Skeletal muscle satellite cell (primary cell): Measurements from ENCODE around the gene ERBB2.

Source experiments
- H3K27me3 ChIP-seq: 2 replicates; pipeline ENCODE4 v1.7.0; 2013; ENCODE audit warnings: low read length; ENCODE audit not compliant: control insufficient read depth, insufficient read depth
- H3K36me3 ChIP-seq: 2 replicates; pipeline ENCODE4 v1.7.0; 2013; ENCODE audit warnings: mild to moderate bottlenecking, control low read depth, low read length; ENCODE audit not compliant: insufficient read depth
- H3K4me1 ChIP-seq: 2 replicates; pipeline ENCODE4 v1.7.0; 2013; ENCODE audit warnings: low read length; ENCODE audit not compliant: control insufficient read depth, insufficient read depth
- H3K4me2 ChIP-seq: 2 replicates; pipeline ENCODE4 v1.7.0; 2013; ENCODE audit warnings: mild to moderate bottlenecking, low read length
- H3K4me3 ChIP-seq: 2 replicates; pipeline ENCODE4 v1.7.0; 2013; ENCODE audit warnings: low read length
- H3K9ac ChIP-seq: 2 replicates; pipeline ENCODE4 v1.7.0; 2013; ENCODE audit warnings: mild to moderate bottlenecking, low read depth, low read length, moderate library complexity
- H3K9me3 ChIP-seq: replicated peaks from 2 replicates; pipeline ENCODE4 v1.7.0; 2013; ENCODE audit warnings: mild to moderate bottlenecking, control low read depth, low read length

The ERBB2 gene

GRCh38 chr17:39675390-39676082 lies 24.3 kb upstream of the ERBB2 start:
- Histone ChIP-seq H3K36me3 (no peaks in the 10 kb centered on the region), H3K4me1 (no peaks in the 10 kb centered on the region), H3K9me3 (no peaks in the 10 kb centered on the region), H3K9ac (no peak overlapping the region), H3K4me2 (no peak overlapping the region), H3K27me3 (peaks cover 16% of the 10 kb centered on the region), H3K4me3 (no peak overlapping the region)

DNA sequence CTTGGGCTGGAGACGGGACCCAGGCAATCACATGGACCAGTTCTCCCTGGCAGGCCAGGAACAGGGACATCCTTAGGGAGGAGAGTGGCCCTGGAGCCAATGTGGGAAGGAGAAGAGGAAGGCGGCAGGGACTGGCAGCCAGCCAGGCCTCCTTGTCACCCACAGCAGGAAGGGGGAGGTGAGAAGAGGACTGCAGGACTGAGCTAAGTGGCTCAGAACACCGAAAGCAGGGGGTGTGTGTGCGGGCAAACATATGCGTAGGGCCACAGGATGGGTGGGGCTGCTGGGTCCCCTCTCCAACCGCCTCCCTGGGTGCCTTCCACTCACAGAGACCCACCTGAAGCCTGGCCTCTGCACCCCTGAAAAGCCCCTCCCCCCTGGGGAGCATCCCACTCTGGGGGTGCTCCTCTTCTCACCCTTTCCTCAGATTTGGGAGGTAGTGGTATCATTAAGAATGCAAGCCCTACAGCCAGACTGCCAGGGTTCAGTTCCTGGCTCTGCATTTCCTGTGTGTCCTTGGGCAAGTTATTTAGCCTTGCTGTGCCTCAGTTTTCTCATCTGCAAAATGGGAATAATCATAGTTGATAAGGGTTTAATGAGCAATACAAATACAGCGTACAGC lies 23.6 kb upstream of the ERBB2 start:
- Histone ChIP-seq H3K9me3 (no peaks in the 10 kb centered on the region), H3K4me3 (no peak overlapping the region), H3K27me3 (peaks cover 8% of the 10 kb centered on the region), H3K4me1 (no peaks in the 10 kb centered on the region), H3K36me3 (no peaks in the 10 kb centered on the region), H3K9ac (no peak overlapping the region), H3K4me2 (no peak overlapping the region)

- Histone ChIP-seq H3K4me2 (no peak overlapping the region), H3K4me1 (no peaks in the 10 kb centered on the region), H3K9me3 (no peaks in the 10 kb centered on the region), H3K36me3 (no peaks in the 10 kb centered on the region), H3K4me3 (no peak overlapping the region), H3K9ac (no peak overlapping the region), H3K27me3 (peaks cover under 1% of the 10 kb centered on the region)
Measured at GRCh38 chr17:39677072-39677471, 22.8 kb upstream of the ERBB2 start.

GRCh38 chr17:39677542-39678339 lies 22.1 kb upstream of the ERBB2 start:
- H3K4me3 ChIP-seq: no peak overlapping the region
- H3K9me3 ChIP-seq: no peaks in the 10 kb centered on the region
- no peaks in the 10 kb centered on the region for H3K4me1 ChIP-seq
- H3K9ac ChIP-seq: no peak overlapping the region
- no peaks in the 10 kb centered on the region for H3K36me3 ChIP-seq
- H3K4me2 ChIP-seq: no peak overlapping the region
- H3K27me3 ChIP-seq: no peaks in the 10 kb centered on the region

GRCh38 chr17:39678340-39679116 lies 21.3 kb upstream of the ERBB2 start:
- Histone ChIP-seq H3K4me3 (no peak overlapping the region), H3K9ac (no peak overlapping the region), H3K4me1 (no peaks in the 10 kb centered on the region), H3K9me3 (no peaks in the 10 kb centered on the region), H3K36me3 (no peaks in the 10 kb centered on the region), H3K4me2 (no peak overlapping the region), H3K27me3 (no peaks in the 10 kb centered on the region)

GRCh38 chr17:39679521-39680192 lies 20.2 kb upstream of the ERBB2 start:
- no peaks in the 10 kb centered on the region for H3K4me1 ChIP-seq
- no peaks in the 10 kb centered on the region for H3K9me3 ChIP-seq
- no peaks in the 10 kb centered on the region for H3K27me3 ChIP-seq
- no peak overlapping the region for H3K4me2 ChIP-seq
- H3K9ac ChIP-seq: no peak overlapping the region
- no peaks in the 10 kb centered on the region for H3K36me3 ChIP-seq
- H3K4me3 ChIP-seq: no peak overlapping the region

DNA sequence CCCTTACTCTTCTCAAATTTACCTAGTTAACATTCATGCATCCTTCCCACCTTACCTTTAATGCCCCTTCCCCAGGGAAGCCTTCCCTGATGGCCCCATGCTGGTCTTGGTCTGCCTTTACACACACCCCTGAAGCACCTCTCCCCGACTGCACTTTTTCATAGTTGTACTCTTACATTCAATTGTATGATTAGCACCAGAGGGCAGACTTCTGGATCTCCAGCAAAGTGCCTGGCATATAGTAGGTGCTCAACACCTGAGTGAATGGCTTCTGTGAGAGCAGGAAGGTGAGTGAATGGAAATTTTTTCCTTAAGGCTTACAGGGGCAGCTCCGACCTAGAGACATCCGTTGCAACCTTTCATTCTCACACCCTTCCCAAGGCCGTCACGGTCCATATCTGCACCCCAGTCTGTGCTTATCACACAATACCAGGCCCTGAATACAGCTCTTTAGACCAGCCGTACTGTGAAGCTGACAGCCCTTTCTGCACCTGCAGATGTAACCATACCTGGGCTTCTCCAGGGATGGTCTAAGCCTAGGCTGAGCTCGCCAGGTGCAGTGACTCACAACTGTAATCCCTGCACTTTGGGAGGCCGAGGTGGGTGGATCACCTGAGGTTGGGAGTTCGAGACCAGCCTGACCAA lies 16.4 kb upstream of the ERBB2 start:
- Histone ChIP-seq H3K4me2 (no peak overlapping the region), H3K9me3 (no peaks in the 10 kb centered on the region), H3K36me3 (peaks cover 2% of the 10 kb centered on the region), H3K4me3 (no peak overlapping the region), H3K4me1 (peaks cover 3% of the 10 kb centered on the region), H3K27me3 (no peaks in the 10 kb centered on the region), H3K9ac (no peak overlapping the region)

- Histone ChIP-seq H3K36me3 (peaks cover 2% of the 10 kb centered on the region), H3K27me3 (no peaks in the 10 kb centered on the region), H3K4me2 (no peak overlapping the region), H3K9me3 (no peaks in the 10 kb centered on the region), H3K4me1 (peaks cover 11% of the 10 kb centered on the region), H3K4me3 (no peak overlapping the region), H3K9ac (no peak overlapping the region)
Measured at GRCh38 chr17:39684369-39685192, 15.3 kb upstream of the ERBB2 start.

- H3K27me3 ChIP-seq: no peaks in the 10 kb centered on the region
- no peak overlapping the region for H3K9ac ChIP-seq
- no peaks in the 10 kb centered on the region for H3K9me3 ChIP-seq
- H3K36me3 ChIP-seq: peaks cover 2% of the 10 kb centered on the region
- peak overlapping the region; percentile 74 for H3K4me3 ChIP-seq
- H3K4me2 ChIP-seq: peak overlapping the region; percentile 82
- peaks cover 11% of the 10 kb centered on the region for H3K4me1 ChIP-seq
Measured at GRCh38 chr17:39687101-39687545, 12.7 kb upstream of the ERBB2 start.
